ENCODE results near the gene LINGO1. TPM values are rescaled to one million over a fixed set of nuclear protein-coding genes. Genes with fewer than 3 reads are reported as not detected.

Gene LINGO1
- total RNA-seq, 1 donor from 2014 or later = 0.32 TPM

DNA sequence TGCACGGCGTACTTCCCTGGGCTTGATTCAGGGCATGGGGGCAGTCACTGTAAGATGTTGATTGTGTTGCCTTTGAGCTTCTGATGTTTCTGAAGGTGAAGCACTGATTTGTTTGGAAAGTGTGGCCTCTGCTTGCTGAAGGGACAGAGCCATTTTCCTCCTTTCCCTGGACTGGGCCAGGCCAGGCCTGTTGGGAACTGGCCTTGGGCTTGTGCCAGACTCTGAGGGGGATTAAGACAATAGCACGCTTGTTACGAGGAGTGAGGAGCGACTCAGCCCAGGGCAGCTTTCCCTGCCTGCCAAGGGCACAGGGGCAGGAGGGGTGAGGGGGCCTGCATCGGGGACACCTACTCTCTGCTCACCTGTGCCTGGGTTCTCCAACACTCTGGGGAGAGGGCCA is 42.9 kb downstream of the LINGO1 start:
- peak; percentile 30 for ATAC-seq

DNA sequence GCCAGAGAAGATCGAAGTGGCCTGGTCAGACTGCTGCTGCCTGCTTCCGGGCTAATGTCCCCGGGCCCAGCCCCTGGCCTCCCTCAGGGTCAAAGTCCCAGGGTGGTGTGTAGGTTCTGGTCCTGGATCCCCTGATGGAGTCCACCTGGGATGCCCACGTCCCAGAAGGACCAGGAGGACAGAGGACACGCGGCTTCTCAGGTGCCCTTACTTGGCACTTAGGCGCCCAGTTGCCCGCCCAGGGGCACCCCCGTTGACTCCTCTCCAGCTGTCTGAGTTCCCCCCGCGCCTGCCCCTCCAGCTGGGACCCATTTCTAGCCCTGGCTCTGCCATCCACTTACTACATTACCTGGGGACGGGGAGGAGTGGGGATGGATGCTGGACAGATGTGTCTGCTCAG is 44.6 kb downstream of the LINGO1 start:
- no peak for ATAC-seq

DNA sequence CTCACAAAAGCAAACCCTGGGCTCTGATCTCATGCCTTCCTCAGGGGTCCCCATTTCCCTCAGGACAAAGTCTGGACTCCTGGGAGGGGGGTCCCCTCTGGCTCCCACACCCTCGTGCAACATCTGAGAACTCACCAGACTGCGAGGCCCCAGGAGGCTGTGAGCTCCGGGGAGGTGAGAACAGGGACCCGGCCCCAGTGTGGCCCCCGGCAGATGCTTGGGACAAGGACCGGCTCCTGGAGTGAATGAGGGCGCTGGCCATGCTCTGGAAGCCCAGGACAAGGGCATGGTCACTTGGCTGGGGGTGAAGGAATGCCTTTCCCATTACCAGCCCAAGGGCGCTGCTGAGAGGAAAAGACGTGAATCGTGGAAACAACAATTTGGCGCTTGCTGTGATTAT is 48.0 kb downstream of the LINGO1 start:
- no peak for ATAC-seq

- ATAC-seq = no peak
These were observed 48.5 kb downstream of the LINGO1 start for GRCh38 chr15:77584201-77584600.

DNA sequence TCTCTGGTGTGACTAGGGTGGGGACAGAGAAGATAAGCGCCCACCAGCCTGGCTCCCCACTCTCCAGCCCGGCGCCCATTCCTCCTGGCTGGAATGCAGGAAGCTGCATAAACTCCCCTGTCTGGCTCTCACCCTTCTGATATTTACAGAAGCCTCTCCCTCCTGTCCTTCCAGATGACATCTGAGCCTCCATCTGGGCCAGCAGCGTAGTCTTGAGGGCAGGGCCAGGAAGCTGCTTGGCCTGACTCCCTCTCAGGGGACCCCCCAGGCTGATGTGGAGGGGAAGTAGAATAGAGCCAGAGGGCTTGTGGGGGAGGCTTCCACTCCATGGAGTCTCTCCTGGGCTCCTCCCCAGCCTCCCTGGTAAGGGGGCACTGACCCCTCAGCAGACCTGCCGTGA is 49.9 kb downstream of the LINGO1 start:
- ATAC-seq = no peak

DNA sequence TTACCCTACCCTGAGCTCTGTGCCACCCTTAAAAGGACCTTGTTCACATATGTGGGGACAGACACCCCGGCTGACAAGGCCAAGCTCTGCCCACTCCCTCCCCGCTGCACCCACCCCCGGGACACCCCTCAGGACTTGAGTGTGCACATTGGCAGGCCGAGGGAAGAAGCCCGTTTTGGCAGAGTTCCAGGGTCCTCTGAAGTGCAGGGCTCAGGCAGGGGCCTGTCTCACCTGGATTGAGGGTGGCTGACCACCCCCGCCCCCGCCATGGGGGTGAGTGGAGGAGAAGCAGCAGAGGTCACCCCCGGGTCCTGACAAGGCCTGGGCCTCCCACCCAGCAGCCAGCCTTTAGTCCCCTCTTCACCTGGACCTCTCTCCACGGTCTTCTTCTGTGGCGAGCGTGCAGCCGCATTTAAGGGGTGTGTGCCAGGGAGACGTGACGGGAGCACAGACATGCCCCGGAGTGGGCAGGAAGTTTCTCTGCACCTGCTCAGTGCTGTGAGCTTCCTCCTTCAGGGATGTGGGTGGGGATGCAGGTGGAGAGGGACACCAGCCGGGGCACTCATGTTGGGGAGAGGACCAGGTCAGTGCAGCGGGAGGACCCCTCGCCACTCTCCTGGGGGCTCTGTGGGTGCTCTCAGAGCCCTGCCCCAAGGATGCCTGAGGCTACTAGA is 50.7 kb downstream of the LINGO1 start:
- no peak for ATAC-seq

GRCh38 chr15:77580996-77581682 is 51.6 kb downstream of the LINGO1 start:
- ATAC-seq = no peak

DNA sequence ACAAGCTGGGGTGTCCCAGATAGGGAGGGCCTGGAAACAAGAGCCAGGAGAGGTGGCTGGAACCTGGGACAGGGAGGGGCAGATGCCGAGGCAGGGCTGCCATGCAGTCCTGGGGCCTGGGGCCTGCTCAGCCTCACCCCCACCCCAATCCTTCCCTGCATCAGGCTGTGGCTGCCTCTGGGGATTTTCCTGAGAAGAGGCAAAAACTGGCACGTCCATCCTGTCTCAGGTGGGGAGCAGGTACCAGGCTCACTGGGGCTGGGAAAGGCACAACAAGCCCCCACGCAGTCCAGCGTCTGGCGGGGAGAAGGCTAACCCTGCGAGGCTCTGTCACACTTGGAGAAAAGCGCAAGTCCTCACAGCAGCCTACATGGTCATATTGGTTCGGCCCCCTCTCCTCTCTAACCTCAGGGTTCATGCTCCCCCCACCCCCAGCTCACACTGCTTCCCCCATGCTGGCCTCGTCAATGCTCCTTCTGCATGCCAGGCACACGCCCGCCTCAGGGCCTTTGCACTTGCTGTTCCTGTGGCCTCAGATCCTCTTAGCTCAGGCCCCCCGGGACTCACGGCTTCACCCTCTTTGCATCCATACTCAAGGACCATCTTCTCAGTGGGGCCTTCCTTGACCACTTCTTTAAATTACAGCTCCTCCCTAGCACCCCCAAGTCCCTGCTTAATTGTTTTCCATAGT is 53.1 kb downstream of the LINGO1 start:
- no peak for ATAC-seq

- ATAC-seq = no peak
These were observed 53.9 kb downstream of the LINGO1 start for GRCh38 chr15:77578641-77579372.

DNA sequence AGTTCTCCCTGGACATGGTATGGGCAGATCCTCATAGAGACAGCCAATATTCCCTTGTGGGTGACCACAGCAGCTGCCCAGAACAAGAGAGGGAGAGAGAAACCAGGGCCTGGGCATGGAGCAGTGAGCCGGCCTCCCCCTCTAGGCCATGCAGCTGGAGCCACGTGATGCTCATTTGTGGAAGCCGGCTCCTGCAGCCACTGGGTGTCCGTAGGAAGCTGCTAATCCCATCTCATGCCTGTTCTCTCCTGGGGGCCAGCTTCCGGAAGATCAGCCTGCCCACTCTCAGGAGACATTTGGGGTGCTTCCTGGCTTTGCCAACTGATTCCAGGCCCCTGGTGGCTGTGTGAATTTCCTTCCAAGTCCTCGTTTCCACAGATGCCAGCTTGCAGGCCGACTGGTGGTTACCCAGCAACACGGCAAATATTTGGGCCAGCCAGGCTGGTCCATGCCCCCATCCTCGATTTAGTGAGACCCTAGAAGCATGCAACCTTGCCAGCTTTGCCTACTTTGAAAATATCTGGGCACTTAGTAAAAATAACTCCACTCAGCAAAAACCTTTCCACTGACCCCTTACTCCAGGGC is 55.3 kb downstream of the LINGO1 start:
- ATAC-seq = no peak

GRCh38 chr15:77576538-77576937 is 56.2 kb downstream of the LINGO1 start:
- ATAC-seq = no peak

- ATAC-seq = no peak
These were observed 57.3 kb downstream of the LINGO1 start for GRCh38 chr15:77575203-77575934.

DNA sequence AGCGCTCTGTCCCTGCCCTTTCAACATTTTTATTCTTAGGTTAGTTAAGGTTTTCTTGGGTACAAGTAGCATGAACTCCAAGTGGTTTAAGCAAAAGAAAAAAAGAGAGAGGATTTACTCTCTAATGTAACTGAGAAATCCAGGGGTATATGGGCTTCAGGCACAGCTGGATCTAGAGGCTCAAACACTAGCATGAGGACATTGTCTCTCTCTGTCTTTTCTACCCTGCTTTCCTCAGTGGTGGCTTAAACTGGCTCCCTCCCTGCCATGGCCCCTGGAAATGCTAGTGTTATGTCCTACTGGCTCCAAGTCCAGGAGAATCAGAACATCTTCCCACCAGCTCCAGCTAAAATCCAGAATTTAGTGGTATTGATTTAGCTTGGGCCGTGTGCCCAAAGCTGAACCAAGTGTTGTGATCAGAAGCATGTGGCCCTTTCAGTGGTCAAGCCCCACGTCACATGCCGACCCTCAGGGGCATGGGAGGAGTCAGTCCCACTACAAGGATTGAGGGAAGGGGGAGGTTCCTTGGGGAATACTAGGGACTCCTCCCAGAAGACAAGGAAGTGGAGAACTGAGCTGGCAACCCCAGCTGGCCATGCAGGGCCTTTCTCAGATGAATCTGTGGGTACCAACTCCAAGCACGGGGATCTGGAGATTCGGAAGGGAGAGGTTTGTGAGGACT is 58.0 kb downstream of the LINGO1 start:
- no peak for ATAC-seq

DNA sequence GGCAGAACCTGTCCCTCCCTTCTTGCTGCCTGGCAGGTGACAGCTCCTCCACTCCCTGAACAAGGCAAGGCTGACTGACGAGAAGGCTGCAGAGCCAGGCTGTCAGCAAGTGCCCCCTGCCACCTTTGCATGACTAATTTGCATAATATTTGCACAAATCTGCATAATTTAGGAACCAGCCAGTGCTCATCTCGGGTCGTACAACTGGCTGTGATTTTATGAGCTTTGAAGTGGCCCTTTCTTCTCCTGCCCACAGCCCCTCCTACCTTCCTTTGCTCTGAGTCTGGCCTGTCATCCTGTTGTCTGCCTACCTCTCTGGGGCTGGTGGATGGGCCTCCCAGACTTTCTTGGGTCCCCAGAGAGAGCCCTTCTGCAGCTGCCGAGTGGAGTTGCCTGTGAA is 58.9 kb downstream of the LINGO1 start:
- no peak for ATAC-seq

DNA sequence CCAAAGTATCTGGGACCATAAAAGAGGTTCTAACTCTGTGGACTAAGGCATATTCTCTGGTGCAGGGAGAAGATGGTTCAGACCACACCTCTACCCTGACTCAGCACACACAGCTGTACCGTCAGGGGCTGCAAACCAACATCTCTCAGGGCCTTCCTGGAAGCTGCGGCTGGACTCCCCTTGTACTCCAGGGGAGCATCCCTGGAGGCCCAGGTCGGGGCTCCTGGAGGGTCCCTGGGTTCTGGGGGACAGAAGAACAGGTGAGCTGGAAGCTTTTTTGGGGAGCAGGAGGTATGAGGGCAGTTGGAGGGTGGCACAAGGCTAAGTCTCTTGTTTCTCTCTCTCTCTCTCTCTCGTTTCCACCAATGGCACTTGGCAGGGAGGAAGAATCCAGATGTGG is 60.5 kb downstream of the LINGO1 start:
- ATAC-seq = no peak

DNA sequence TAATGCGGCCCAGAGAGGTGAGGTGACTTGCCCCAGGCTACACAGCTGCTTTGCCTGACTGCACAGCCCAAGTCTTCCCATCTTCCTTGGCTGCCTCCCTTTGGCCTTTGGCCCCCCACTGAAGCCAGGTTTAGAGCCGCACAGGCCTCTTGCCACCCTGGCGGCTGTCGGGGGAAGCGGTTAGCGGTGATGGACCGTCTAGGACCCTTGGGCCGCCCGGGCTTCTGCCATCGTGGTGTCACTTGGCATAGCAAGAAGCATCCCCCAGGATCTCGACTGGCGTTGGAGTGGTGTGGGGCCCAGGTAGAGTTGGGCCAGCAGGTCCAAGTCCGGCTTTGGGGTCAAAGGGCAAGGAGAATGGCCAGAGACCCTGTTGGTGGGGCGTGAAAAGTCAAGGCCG is 61.0 kb downstream of the LINGO1 start:
- no peak for ATAC-seq

GRCh38 chr15:77571181-77571580 is 61.5 kb downstream of the LINGO1 start:
- no peak for ATAC-seq

GRCh38 chr15:77569729-77570125 is 63.0 kb downstream of the LINGO1 start:
- no peak for ATAC-seq

DNA sequence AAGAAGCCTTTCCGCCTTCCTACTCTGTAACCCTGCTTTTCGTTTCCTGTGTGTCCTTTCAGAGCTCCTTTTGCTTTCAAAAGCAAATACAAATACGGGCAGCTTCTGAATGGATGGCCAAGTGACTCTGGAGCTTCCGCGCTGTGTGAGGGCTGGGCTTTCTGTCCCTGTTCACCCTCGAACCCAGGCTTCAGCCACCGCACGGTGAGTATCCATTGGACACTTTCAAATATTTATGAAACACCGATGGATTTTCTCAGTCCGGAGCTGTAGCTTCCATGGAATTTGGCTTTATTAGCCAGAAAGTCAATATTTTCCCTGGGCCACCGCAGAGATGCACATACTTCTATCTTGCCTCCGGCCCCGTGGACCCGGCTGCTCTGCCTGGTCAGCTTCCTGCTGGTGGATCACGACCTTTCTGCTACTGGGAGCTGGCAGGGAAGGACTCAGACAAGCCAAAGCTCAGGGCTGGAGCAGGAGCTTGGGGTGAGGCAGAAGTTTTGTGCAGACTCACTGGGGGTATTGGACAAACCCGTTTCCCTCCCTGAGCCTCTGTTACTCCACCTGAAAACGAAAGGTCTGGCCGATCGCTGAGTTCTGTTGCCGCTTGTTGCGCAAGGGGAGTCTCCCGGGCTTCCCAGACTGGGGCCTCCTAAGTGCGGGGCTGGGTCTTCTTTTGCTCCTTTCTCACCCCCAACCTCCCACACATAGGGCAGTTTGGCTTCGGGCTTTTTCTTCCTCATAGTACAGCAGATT is 63.6 kb downstream of the LINGO1 start:
- ATAC-seq = peak; percentile 32
